Astrocyte (in vitro differentiated cells and primary cell): Measurements from ENCODE around the gene SCIMP. TPM values are rescaled to one million over a fixed set of nuclear protein-coding genes. Genes with fewer than 3 reads are reported as not detected.
"Not testable (repeated sequence)": the region's sequence is repeated elsewhere in the genome, so short reads cannot be mapped to it uniquely, and the experiment has no call there.

Experiments
- DNase-seq: peaks from one replicate; pipeline ENCODE4 v3.0.0-alpha.2; 2010; ENCODE audit warnings: low read depth
- FAIRE-seq: peaks from 2 replicates; lab custom pipeline; 2011; peaks lifted over from hg19 to GRCh38; lab: Jason Lieb, UNC
- H2AFZ ChIP-seq: 2 replicates; pipeline ENCODE4 v1.6.0; 2012; ENCODE audit warnings: low read depth, low read length, inconsistent platforms
- H3K27ac ChIP-seq: 2 replicates; pipeline ENCODE4 v1.5.1; 2011; ENCODE audit warnings: low read depth, low read length, inconsistent platforms
- H3K27me3 ChIP-seq: 2 replicates; pipeline ENCODE4 v1.6.0; 2011; ENCODE audit warnings: low read length, inconsistent platforms; ENCODE audit not compliant: insufficient read depth
- H3K36me3 ChIP-seq: 2 replicates; pipeline ENCODE4 v1.5.1; 2011; ENCODE audit warnings: low read length, inconsistent platforms; ENCODE audit not compliant: insufficient read depth
- H3K4me1 ChIP-seq: 2 replicates; pipeline ENCODE4 v1.5.1; 2011; ENCODE audit warnings: low read length, inconsistent platforms; ENCODE audit not compliant: insufficient read depth
- H3K4me2 ChIP-seq: 2 replicates; pipeline ENCODE4 v1.6.0; 2012; ENCODE audit warnings: low read length, inconsistent platforms
- H3K4me3 ChIP-seq: 2 replicates; pipeline ENCODE4 v1.5.1; 2011; ENCODE audit warnings: low read depth, mild to moderate bottlenecking, low read length, inconsistent platforms; ENCODE audit not compliant: insufficient read depth
- H3K79me2 ChIP-seq: 2 replicates; pipeline ENCODE4 v1.6.0; 2012; ENCODE audit warnings: mild to moderate bottlenecking, low read length, inconsistent platforms; ENCODE audit not compliant: insufficient read depth
- H3K9ac ChIP-seq: 2 replicates; pipeline ENCODE4 v1.6.0; 2012; ENCODE audit warnings: mild to moderate bottlenecking, low read length, inconsistent platforms
- H3K9me3 ChIP-seq: 2 replicates; pipeline ENCODE4 v1.5.1; 2012; ENCODE audit warnings: low read depth, mild to moderate bottlenecking, low read length, inconsistent platforms; ENCODE audit not compliant: insufficient read depth
- H4K20me1 ChIP-seq: 2 replicates; pipeline ENCODE4 v1.6.0; 2012; ENCODE audit warnings: low read length, inconsistent platforms; ENCODE audit not compliant: insufficient read depth
- H3K27ac Mint-ChIP-seq: one replicate; pipeline ENCODE4 v1.8.0; 2021; ENCODE audit warnings: mild to moderate bottlenecking, mixed read lengths; ENCODE audit not compliant: unreplicated experiment
- H3K27me3 Mint-ChIP-seq: one replicate; pipeline ENCODE4 v1.8.0; 2021; ENCODE audit warnings: low read depth, mixed read lengths; ENCODE audit not compliant: unreplicated experiment
- H3K36me3 Mint-ChIP-seq: one replicate; pipeline ENCODE4 v1.8.0; 2021; ENCODE audit warnings: low read depth, mixed read lengths; ENCODE audit not compliant: unreplicated experiment
- H3K4me1 Mint-ChIP-seq: one replicate; pipeline ENCODE4 v1.8.0; 2021; ENCODE audit warnings: low read depth, mixed read lengths; ENCODE audit not compliant: unreplicated experiment
- H3K4me3 Mint-ChIP-seq: one replicate; pipeline ENCODE4 v1.8.0; 2021; ENCODE audit warnings: mild to moderate bottlenecking, moderate library complexity, mixed read lengths; ENCODE audit not compliant: unreplicated experiment
- H3K9me3 Mint-ChIP-seq: one replicate; pipeline ENCODE4 v1.8.0; 2021; ENCODE audit warnings: mild to moderate bottlenecking, mixed read lengths; ENCODE audit not compliant: unreplicated experiment
- EZH2 ChIP-seq: IDR thresholded peaks from 2 replicates; pipeline ENCODE4 v1.6.1; 2012; ENCODE audit warnings: mild to moderate bottlenecking, low read length, inconsistent platforms; ENCODE audit not compliant: insufficient read depth
- total RNA-seq: library from RNA; stranded (reverse); gene quantifications from 2 replicates; pipeline ENCODE4 v1.2.1, GENCODE V29; 2021
- TF ChIP-seq, protein P1 (sequence below): IDR thresholded peaks from 2 replicates; pipeline ENCODE4 v1.5.1; 2011; ENCODE audit warnings: low read depth, mild to moderate bottlenecking, inconsistent platforms, low read length, moderate library complexity; ENCODE audit not compliant: insufficient read depth

The SCIMP gene
- total RNA-seq, 1 donor from 2014 or later = not detected

DNA sequence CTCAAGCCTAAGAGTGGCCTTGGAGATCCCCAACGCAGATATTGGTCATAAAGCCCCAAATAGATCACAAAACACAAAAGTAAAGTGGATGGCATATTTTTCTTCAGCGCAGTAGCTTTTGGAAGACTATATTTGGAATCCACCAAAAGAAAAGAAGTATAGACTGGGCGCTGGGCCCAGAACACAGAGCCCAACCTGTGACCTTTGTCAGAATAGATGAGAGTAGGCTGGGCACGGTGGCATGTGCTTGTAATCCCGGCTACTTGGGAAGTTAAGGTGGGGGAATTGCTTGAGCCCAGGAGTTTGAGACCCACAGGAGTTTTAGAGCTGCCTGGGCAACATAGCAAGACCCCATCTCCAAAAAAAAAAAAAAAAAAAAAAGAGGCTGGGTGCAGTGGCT lies 14.6 kb downstream of the SCIMP start:
- FAIRE-seq = no peak

DNA sequence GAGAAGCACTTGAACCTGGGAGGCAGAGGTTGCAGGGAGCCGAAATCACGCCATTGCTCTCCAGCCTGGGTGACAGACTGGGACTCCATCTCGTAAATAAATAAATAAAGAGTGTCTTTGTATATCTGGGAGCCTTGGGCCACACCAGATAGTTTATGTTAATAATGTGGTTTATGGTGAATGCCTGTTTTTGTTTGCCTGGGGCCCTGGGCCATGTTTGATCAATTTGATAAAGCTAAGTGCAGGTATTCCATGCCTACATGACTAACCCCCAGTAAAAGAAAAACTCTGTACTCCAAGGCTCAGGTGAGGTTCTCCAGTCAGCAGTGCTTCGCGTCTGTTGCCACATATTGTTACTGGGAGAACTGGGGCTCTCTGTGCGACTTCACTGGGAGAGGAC lies 15.1 kb downstream of the SCIMP start:
- Histone ChIP-seq H3K9me3 (no peaks in the 10 kb centered on the region), H2AFZ (no peak overlapping the region), H3K27ac (no peak overlapping the region), H3K9ac (no peak overlapping the region), H3K36me3 (no peaks in the 10 kb centered on the region), H3K4me2 (no peak overlapping the region), H4K20me1 (no peaks in the 10 kb centered on the region), H3K4me3 (no peak overlapping the region), H3K4me1 (no peaks in the 10 kb centered on the region), H3K27me3 (no peaks in the 10 kb centered on the region), H3K79me2 (no peaks in the 10 kb centered on the region)
- H3K9me3 Mint-ChIP-seq = no peaks in the 10 kb centered on the region
- H3K4me3 Mint-ChIP-seq = no peak overlapping the region
- no peaks in the 10 kb centered on the region for H3K27me3 Mint-ChIP-seq
- H3K4me1 Mint-ChIP-seq = no peaks in the 10 kb centered on the region
- H3K36me3 Mint-ChIP-seq = peaks cover 10% of the 10 kb centered on the region
- FAIRE-seq (no peak), DNase-seq (no peak)
- no peak overlapping the region for H3K27ac Mint-ChIP-seq
- TF ChIP-seq, protein P1, sequence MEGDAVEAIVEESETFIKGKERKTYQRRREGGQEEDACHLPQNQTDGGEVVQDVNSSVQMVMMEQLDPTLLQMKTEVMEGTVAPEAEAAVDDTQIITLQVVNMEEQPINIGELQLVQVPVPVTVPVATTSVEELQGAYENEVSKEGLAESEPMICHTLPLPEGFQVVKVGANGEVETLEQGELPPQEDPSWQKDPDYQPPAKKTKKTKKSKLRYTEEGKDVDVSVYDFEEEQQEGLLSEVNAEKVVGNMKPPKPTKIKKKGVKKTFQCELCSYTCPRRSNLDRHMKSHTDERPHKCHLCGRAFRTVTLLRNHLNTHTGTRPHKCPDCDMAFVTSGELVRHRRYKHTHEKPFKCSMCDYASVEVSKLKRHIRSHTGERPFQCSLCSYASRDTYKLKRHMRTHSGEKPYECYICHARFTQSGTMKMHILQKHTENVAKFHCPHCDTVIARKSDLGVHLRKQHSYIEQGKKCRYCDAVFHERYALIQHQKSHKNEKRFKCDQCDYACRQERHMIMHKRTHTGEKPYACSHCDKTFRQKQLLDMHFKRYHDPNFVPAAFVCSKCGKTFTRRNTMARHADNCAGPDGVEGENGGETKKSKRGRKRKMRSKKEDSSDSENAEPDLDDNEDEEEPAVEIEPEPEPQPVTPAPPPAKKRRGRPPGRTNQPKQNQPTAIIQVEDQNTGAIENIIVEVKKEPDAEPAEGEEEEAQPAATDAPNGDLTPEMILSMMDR = no peak
- TF ChIP-seq EZH2 = no peak

More for the DNA sequence above, 14.6 kb downstream of the SCIMP start:
- no peak for TF ChIP-seq EZH2
- TF ChIP-seq, protein P1 = no peak
- H3K36me3 Mint-ChIP-seq = peaks cover 6% of the 10 kb centered on the region
- H3K4me3 Mint-ChIP-seq = no peak overlapping the region
- H3K36me3 ChIP-seq = no peaks in the 10 kb centered on the region
- H3K4me1 Mint-ChIP-seq = no peaks in the 10 kb centered on the region
- H3K9me3 ChIP-seq = no peaks in the 10 kb centered on the region
- no peaks in the 10 kb centered on the region for H3K4me1 ChIP-seq
- H3K79me2 ChIP-seq = no peaks in the 10 kb centered on the region
- H3K27ac Mint-ChIP-seq = no peak overlapping the region
- H4K20me1 ChIP-seq = no peaks in the 10 kb centered on the region
- no peak overlapping the region for H3K4me3 ChIP-seq
- H3K9ac ChIP-seq = no peak overlapping the region
- no peaks in the 10 kb centered on the region for H3K9me3 Mint-ChIP-seq
- H3K27me3 ChIP-seq = no peaks in the 10 kb centered on the region
- no peak overlapping the region for H3K27ac ChIP-seq
- no peak overlapping the region for H2AFZ ChIP-seq
- H3K27me3 Mint-ChIP-seq = no peaks in the 10 kb centered on the region
- no peak for DNase-seq
- H3K4me2 ChIP-seq = no peak overlapping the region

DNA sequence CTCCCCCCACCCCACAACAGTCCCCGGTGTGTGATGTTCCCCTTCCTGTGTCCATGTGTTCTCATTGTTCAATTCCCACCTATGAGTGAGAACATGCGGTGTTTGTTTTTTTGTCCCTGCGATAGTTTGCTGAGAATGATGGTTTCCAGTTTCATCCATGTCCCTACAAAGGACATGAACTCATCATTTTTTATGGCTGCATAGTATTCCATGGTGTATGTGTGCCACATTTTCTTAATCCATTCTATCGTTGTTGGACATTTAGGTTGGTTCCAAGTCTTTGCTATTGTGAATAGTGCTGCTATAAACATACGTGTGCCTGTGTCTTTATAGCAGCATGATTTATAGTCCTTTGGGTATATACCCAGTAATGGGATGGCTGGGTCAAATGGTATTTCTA lies 17.1 kb downstream of the SCIMP start:
- H3K27me3 Mint-ChIP-seq, H3K79me2 ChIP-seq, H3K9me3 ChIP-seq, H3K4me1 Mint-ChIP-seq, H3K4me3 Mint-ChIP-seq, H3K4me1 ChIP-seq, H3K9me3 Mint-ChIP-seq, H3K36me3 ChIP-seq, H3K4me2 ChIP-seq, DNase-seq, H3K27ac ChIP-seq, H3K9ac ChIP-seq, FAIRE-seq, H2AFZ ChIP-seq, H4K20me1 ChIP-seq, H3K27me3 ChIP-seq, H3K27ac Mint-ChIP-seq, H3K4me3 ChIP-seq: not testable (repeated sequence)
- peaks cover 13% of the 10 kb centered on the region for H3K36me3 Mint-ChIP-seq
